SW480 (cell line): Measurements from ENCODE around the gene KCNK15.

Experiments
- DNase-seq: peaks from one replicate; pipeline ENCODE4 v3.0.0-alpha.2; 2016; ENCODE audit warnings: low spot score

The KCNK15 gene

GRCh38 chr20:44736170-44737021, 9.3 kb upstream of the KCNK15 start:
- DNase-seq: peak; percentile 91

GRCh38 chr20:44737116-44737515, 8.5 kb upstream of the KCNK15 start:
- DNase-seq: no peak

GRCh38 chr20:44738813-44739477, 6.7 kb upstream of the KCNK15 start:
- peak; percentile 91 for DNase-seq

- DNase-seq: no peak
Measured at GRCh38 chr20:44739942-44740341, 5.7 kb upstream of the KCNK15 start.

GRCh38 chr20:44742304-44743079, 3.2 kb upstream of the KCNK15 start:
- no peak for DNase-seq

- no peak for DNase-seq
Measured at GRCh38 chr20:44743080-44743701, 2.5 kb upstream of the KCNK15 start.

GRCh38 chr20:44743916-44744655, 1.6 kb upstream of the KCNK15 start:
- DNase-seq: no peak

- no peak for DNase-seq
Measured at GRCh38 chr20:44745122-44745597, 505 bp upstream of the KCNK15 start.

- DNase-seq: no peak
Measured at GRCh38 chr20:44746367-44747165, 901 bp downstream of the KCNK15 start.

- peak; percentile 92 for DNase-seq
Measured at GRCh38 chr20:44747166-44748004, 1.7 kb downstream of the KCNK15 start.

- peak; percentile 47 for DNase-seq
Measured at GRCh38 chr20:44748005-44748370, 2.3 kb downstream of the KCNK15 start.

- DNase-seq: no peak
Measured at GRCh38 chr20:44750081-44750805, 4.6 kb downstream of the KCNK15 start.

- DNase-seq: no peak
Measured at GRCh38 chr20:44752099-44752931, 6.7 kb downstream of the KCNK15 start.

GRCh38 chr20:44754554-44754953, 8.9 kb downstream of the KCNK15 start:
- DNase-seq: no peak

GRCh38 chr20:44756011-44756688, 10.5 kb downstream of the KCNK15 start:
- DNase-seq: no peak

- DNase-seq: no peak
Measured at GRCh38 chr20:44756956-44757355, 11.3 kb downstream of the KCNK15 start.
